SK-N-SH (cell line): ENCODE results near the gene CSKMT. TPM values are rescaled to one million over a fixed set of nuclear protein-coding genes. Genes with fewer than 3 reads are reported as not detected.

Experiments
- CTCF ChIA-PET: fragments of 300-600, 350-600 bp; formaldehyde crosslinking; extraction: SDS; loops from one replicate; lab custom pipeline; 2021; lab: Yijun Ruan, JAX
- POLR2A ChIA-PET: fragments of 350-600 bp; sonication (Branson Sonifier 250); formaldehyde crosslinking; extraction: SDS; loops from one replicate; lab custom pipeline; 2020; ENCODE audit warnings: antibody characterized with exemption, inconsistent platforms; lab: Yijun Ruan, JAX
- DNase-seq: peaks from one replicate; pipeline ENCODE4 v3.0.0; 2012
- H2AFZ ChIP-seq: fragments of 200-600 bp; sonication (generic); 2 replicates; pipeline ENCODE4 v1.8.1; 2016; ENCODE audit warnings: antibody characterized with exemption, mild to moderate bottlenecking, low read depth
- H3F3A ChIP-seq: fragments of 200-600 bp; sonication (generic); replicated peaks from 2 replicates; pipeline ENCODE3; 2016; ENCODE audit warnings: antibody characterized with exemption, mild to moderate bottlenecking; ENCODE audit not compliant: insufficient read depth
- H3K27ac ChIP-seq, 2 experiments: fragments of 200-500 bp in 1 of 2; fragments of 200-600 bp in 1 of 2; sonication (Bioruptor generic) in 1 of 2; sonication (generic), shearing (Covaris generic) in 1 of 2; 2 replicates each; pipeline versions ENCODE4 v1.5.1 to v1.6.1; 2014 to 2016; ENCODE audit warnings: low read depth in 2 of 2, inconsistent platforms in 1 of 2, low read length in 1 of 2, mild to moderate bottlenecking in 1 of 2, mixed read lengths in 1 of 2
- H3K27me3 ChIP-seq: fragments of 200-600 bp; sonication (generic), shearing (Covaris generic); 2 replicates; pipeline ENCODE4 v1.6.1; 2016; ENCODE audit warnings: mixed run types; ENCODE audit not compliant: insufficient read depth
- H3K36me3 ChIP-seq, 2 experiments: fragments of 200-500 bp in 1 of 2; fragments of 200-600 bp in 1 of 2; sonication (Bioruptor generic) in 1 of 2; sonication (generic) in 1 of 2; replicated peaks in 1 of 2; 2 replicates each; pipeline versions ENCODE3 to v1.5.1; 2014 to 2016; ENCODE audit warnings: low read length in 1 of 2, mild to moderate bottlenecking in 1 of 2; ENCODE audit not compliant: insufficient read depth in 2 of 2, control insufficient read depth in 1 of 2
- H3K4me1 ChIP-seq, 2 experiments: fragments of 200-500 bp in 1 of 2; fragments of 200-600 bp in 1 of 2; sonication (Bioruptor generic) in 1 of 2; sonication (generic), shearing (Covaris generic) in 1 of 2; 2 replicates each; pipeline versions ENCODE4 v1.5.1 to v1.6.1; 2014 to 2016; ENCODE audit warnings: low read depth in 1 of 2, low read length in 1 of 2, mixed run types in 1 of 2; ENCODE audit not compliant: insufficient read depth in 2 of 2, control insufficient read depth in 1 of 2
- H3K4me2 ChIP-seq: fragments of 200-600 bp; sonication (generic), shearing (Covaris generic); 2 replicates; pipeline ENCODE4 v1.6.1; 2017; ENCODE audit warnings: mixed run types
- H3K4me3 ChIP-seq, 2 experiments: fragments of 200-500 bp in 1 of 2; fragments of 200-600 bp in 1 of 2; sonication (Bioruptor generic) in 1 of 2; sonication (generic), shearing (Covaris generic) in 1 of 2; 2 replicates each; pipeline versions ENCODE4 v1.5.1 to v1.8.1; 2014 to 2016; ENCODE audit warnings: low read depth in 2 of 2, inconsistent platforms in 1 of 2, low read length in 1 of 2, mild to moderate bottlenecking in 1 of 2, mixed read lengths in 1 of 2, moderate library complexity in 1 of 2
- H3K79me2 ChIP-seq: fragments of 200-600 bp; sonication (generic); 2 replicates; pipeline ENCODE4 v1.8.1; 2017; ENCODE audit warnings: mild to moderate bottlenecking; ENCODE audit not compliant: insufficient read depth
- H3K9ac ChIP-seq: fragments of 200-600 bp; sonication (generic); 2 replicates; pipeline ENCODE4 v1.6.1; 2017; ENCODE audit warnings: mixed run types
- H3K9me2 ChIP-seq: fragments of 200-600 bp; sonication (generic); 2 replicates; pipeline ENCODE4 v1.6.1; 2017; ENCODE audit warnings: mixed run types
- H3K9me3 ChIP-seq: fragments of 200-600 bp; sonication (generic); 2 replicates; pipeline ENCODE4 v1.6.1; 2017; ENCODE audit warnings: mixed run types, mild to moderate bottlenecking, moderate library complexity
- H4K20me1 ChIP-seq: fragments of 200-600 bp; sonication (generic); 2 replicates; pipeline ENCODE4 v1.6.1; 2017; ENCODE audit warnings: mild to moderate bottlenecking, mixed run types; ENCODE audit not compliant: insufficient read depth
- CTCF ChIP-seq: fragments of 200-600 bp; sonication (generic); IDR thresholded peaks from 2 replicates; pipeline ENCODE4 v1.6.1; 2017; ENCODE audit warnings: antibody characterized with exemption, mild to moderate bottlenecking, moderate library complexity
- ELF1 ChIP-seq: IDR thresholded peaks from 2 replicates; pipeline ENCODE4 v1.4.0; 2012
- EP300 ChIP-seq, 2 experiments: IDR thresholded peaks; 2 replicates each; pipeline versions ENCODE4 v1.4.0 to v1.6.1; 2012; ENCODE audit warnings: borderline replicate concordance in 1 of 2, low read depth in 1 of 2, low read length in 1 of 2
- FOSL2 ChIP-seq: IDR thresholded peaks from 2 replicates; pipeline ENCODE4 v1.4.0; 2012; ENCODE audit warnings: low read depth, mild to moderate bottlenecking, moderate library complexity, borderline replicate concordance
- FOXJ3 ChIP-seq: sonication (generic); formaldehyde crosslinking; IDR thresholded peaks from 2 replicates; pipeline ENCODE4 v1.5.1; 2020; ENCODE audit warnings: mild to moderate bottlenecking, missing genetic modification reagents
- GABPA ChIP-seq: IDR thresholded peaks from 2 replicates; pipeline ENCODE4 v1.4.0; 2012; ENCODE audit warnings: low read depth, mild to moderate bottlenecking
- GATA2 ChIP-seq: sonication (generic); formaldehyde crosslinking; IDR thresholded peaks from 2 replicates; pipeline ENCODE4 v1.5.0; 2020; ENCODE audit warnings: mild to moderate bottlenecking, missing genetic modification reagents
- PBX3 ChIP-seq: IDR thresholded peaks from 2 replicates; pipeline ENCODE4; 2012
- POLR2AphosphoS5 ChIP-seq: IDR thresholded peaks from 2 replicates; pipeline ENCODE4 v1.6.1; 2012; ENCODE audit warnings: low read depth, low read length
- RAD21 ChIP-seq: IDR thresholded peaks from 2 replicates; pipeline ENCODE4 v1.6.1; 2012; ENCODE audit warnings: mild to moderate bottlenecking, low read length
- REST ChIP-seq: IDR thresholded peaks from 2 replicates; pipeline ENCODE4 v1.6.1; 2012; ENCODE audit warnings: mild to moderate bottlenecking, low read depth, low read length, moderate library complexity
- RFX5 ChIP-seq: IDR thresholded peaks from 2 replicates; pipeline ENCODE4 v1.6.1; 2012; ENCODE audit warnings: mild to moderate bottlenecking, improper control_type of control experiment, low read length
- SIN3A ChIP-seq: IDR thresholded peaks from 2 replicates; pipeline ENCODE4 v1.6.1; 2012; ENCODE audit warnings: low read depth, mild to moderate bottlenecking, low read length, moderate library complexity, borderline replicate concordance
- SMC3 ChIP-seq: IDR thresholded peaks from 2 replicates; pipeline ENCODE4 v1.6.1; 2012; ENCODE audit warnings: low read depth, low read length, improper control_type of control experiment
- TCF12 ChIP-seq: IDR thresholded peaks from 2 replicates; pipeline ENCODE4 v1.4.0; 2012
- TEAD4 ChIP-seq: IDR thresholded peaks from 2 replicates; pipeline ENCODE4 v1.4.0; 2012; ENCODE audit warnings: mild to moderate bottlenecking, borderline replicate concordance; ENCODE audit not compliant: insufficient read depth
- USF1 ChIP-seq: IDR thresholded peaks from 2 replicates; pipeline ENCODE4 v1.4.0; 2012; ENCODE audit warnings: low read depth, borderline replicate concordance
- USF2 ChIP-seq: fragments of 150-350 bp; IDR thresholded peaks from 2 replicates; pipeline ENCODE4 v1.6.1; 2017; ENCODE audit warnings: antibody characterized with exemption, low read length, low read depth, borderline replicate concordance
- YY1 ChIP-seq: IDR thresholded peaks from 2 replicates; pipeline ENCODE4 v1.4.0; 2012; ENCODE audit warnings: low read depth, mild to moderate bottlenecking
- ZBTB33 ChIP-seq: IDR thresholded peaks from 2 replicates; pipeline ENCODE4 v1.4.0; 2012; ENCODE audit warnings: low read depth, borderline replicate concordance
- WGBS: methylation state at CpG from one replicate; pipeline ENCODE4 v1.1.6; 2017; ENCODE audit warnings: low lambda C conversion rate; 5-methylcytosine and 5-hydroxymethylcytosine counted together
- polyA plus RNA-seq, 3 experiments: library from polyadenylated mRNA; depleted of rRNA; stranded (reverse); fragments of >200 nt; gene quantifications; 2 replicates each; pipeline ENCODE4 v1.2.3, GENCODE V29; 2012
- TF ChIP-seq, protein P1 (sequence below): IDR thresholded peaks from 2 replicates; pipeline ENCODE4 v1.4.0; 2012; ENCODE audit warnings: low read depth

Gene CSKMT
- polyA plus RNA-seq, 1 of the 3 experiments (the other 2 are of a cell fraction) = 11.1 TPM

DNA sequence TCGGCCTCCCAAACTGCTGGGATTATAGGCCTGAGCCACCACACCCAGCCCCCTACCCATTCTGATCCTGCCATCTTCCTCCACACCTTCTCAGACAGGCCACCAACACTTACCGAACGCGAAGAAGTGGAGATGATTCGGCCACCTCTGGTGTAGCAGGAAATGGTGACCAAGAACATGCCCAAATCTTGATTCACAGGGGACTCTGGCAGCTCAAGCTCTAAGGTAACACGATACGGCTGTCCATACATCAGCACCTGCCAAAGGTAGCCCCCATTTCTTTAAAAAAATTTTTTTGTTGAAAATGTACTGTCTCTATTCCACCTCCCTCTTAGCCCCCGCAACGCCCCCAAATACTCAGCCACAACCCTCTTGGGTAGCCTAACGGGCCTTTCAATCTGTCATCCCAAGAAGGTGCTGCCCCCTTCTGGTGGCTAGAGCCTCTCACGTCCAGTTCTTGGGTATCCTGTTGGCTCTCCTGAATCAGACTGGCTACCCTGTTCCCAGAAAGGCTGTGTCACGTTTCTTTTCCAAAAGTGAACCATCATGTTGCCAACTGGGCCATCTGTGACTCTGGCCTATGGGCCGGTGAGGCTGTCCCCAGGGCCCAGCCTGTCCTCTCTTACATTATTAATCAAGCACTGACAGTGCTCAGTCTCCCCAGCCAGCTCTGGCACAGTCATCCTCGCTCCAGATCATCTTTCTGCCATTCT, 29.5 kb downstream of the CSKMT start:
- Histone ChIP-seq H3K27ac (peak overlapping the region; percentile 23 to 27; a peak in 2 of 4 replicates), H3K4me2 (no peak overlapping the region), H2AFZ (no peak overlapping the region), H3K9me3 (no peaks in the 10 kb centered on the region), H4K20me1 (no peaks in the 10 kb centered on the region), H3K4me3 (peak overlapping the region in 1 of 2 experiments; percentile 31; a peak in 1 of 4 replicates), H3K4me1 (peaks cover 3 to 4% of the 10 kb centered on the region in 2 experiments; a peak in 3 of 4 replicates), H3K9ac (no peak overlapping the region), H3K27me3 (no peaks in the 10 kb centered on the region), H3K79me2 (no peaks in the 10 kb centered on the region), H3K36me3 (peaks cover 19 to 30% of the 10 kb centered on the region in 2 experiments), H3F3A (peaks cover 11% of the 10 kb centered on the region), H3K9me2 (no peaks in the 10 kb centered on the region)
- ChIA-PET CTCF (interaction anchor here (0.6 to 4.6 kb wide), 27 partner anchors 10 to 299 kb away, joined by 3 to 48 read pairs (median 4); partner anchors contain the start of genes B3GAT3, BSCL2, GNG3 and HNRNPUL2), POLR2A (interaction anchor here (1.0 to 1.2 kb wide), 5 partner anchors 10 to 30 kb away, joined by 3 to 4 read pairs (median 3); partner anchors contain the start of genes C11orf98, CSKMT, LBHD1 and UQCC3)
- WGBS = 62% methylated on average over 14 of the region's 14 CpGs
- peak; percentile 81 for DNase-seq
- TF ChIP-seq POLR2AphosphoS5 (no peak), ELF1 (no peak), RAD21 (peak; percentile 68), YY1 (no peak), GATA2 (no peak), CTCF (peak; percentile 87), USF2 (no peak), PBX3 (no peak), FOSL2 (no peak), SMC3 (peak; percentile 64), SIN3A (0 out of 2 replicates have a peak, but pooled peaks have one; percentile 36), TCF12 (no peak), EP300 (IDR thresholded peaks at IDR 0.05; ENCODE audit: borderline replicate concordance in 1 of 2, low read depth in 1 of 2, low read length in 1 of 2) (no peak), GABPA (no peak), REST (no peak), FOXJ3 (CRISPR knock-in tag) (no peak), RFX5 (no peak), ZBTB33 (no peak), USF1 (no peak), TEAD4 (no peak)
- TF ChIP-seq, protein P1, sequence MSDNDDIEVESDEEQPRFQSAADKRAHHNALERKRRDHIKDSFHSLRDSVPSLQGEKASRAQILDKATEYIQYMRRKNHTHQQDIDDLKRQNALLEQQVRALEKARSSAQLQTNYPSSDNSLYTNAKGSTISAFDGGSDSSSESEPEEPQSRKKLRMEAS = no peak
